Measurements from ENCODE around the gene KRTAP26-1. TPM values are rescaled to one million over a fixed set of nuclear protein-coding genes. Genes with fewer than 3 reads are reported as not detected.

KRTAP26-1 gene, protein sequence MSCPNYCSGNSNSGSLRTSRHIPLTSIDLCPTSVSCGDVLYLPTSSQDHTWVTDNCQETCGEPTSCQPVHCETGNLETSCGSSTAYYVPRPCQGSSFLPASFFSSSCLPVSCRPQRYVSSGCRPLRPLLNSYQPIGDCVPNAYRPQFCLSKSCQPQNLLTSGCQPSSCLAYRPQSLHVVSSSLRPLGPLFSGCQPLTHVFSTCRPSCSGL
- not detected for total RNA-seq

- 45 to 88% methylated on average over 2 of the region's 2 CpGs for WGBS, 2 donors (ENCODE audit: low coverage in 1 of 2)
- no peak for ATAC-seq
Measured at GRCh38 chr21:30320215-30320614, at the start of gene KRTAP26-1. Gene KRTAP26-1 (minus strand): TSS chr21:30320315. CDS start chr21:30320035, 280 bp downstream.

DNA sequence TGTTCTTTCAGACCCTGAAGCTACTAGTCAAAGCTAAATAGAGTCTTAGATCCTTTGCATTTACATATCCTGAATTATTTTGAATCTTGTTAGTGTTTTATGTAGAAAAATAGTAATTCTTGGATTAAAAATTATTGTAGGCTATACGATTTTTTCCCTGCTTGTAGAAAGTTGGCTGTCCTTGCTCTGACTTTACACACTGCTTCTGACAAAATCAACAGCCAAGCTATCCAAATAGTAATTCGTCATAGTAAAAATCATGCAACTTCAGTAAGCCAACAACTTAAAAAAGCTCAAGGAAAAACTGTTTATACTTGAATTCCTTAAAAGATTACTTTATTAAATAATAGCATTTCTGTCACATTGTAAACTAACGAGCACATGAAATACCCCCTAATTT is 35.8 kb upstream of the KRTAP26-1 start:
- TF ChIP-seq CTCF (IDR thresholded peaks at IDR 0.05) (no peak), EP300 (IDR thresholded peaks at IDR 0.05) (no peak), POLR2A (IDR thresholded peaks at IDR 0.05) (no peak), POLR2AphosphoS5 (IDR thresholded peaks at IDR 0.05) (no peak)
- H3K27ac ChIP-seq: no peak overlapping the region
- no peaks in the 10 kb centered on the region for H3K27me3 ChIP-seq
- no peak for ATAC-seq
- H3K9me3 ChIP-seq: no peaks in the 10 kb centered on the region
- WGBS, 2 donors (ENCODE audit: low coverage in 1 of 2): 18 to 25% methylated on average over 3 of the region's 3 CpGs
- no peaks in the 10 kb centered on the region for H3K4me1 ChIP-seq
- no peaks in the 10 kb centered on the region for H3K36me3 ChIP-seq
- no peak overlapping the region for H3K4me3 ChIP-seq

More at GRCh38 chr21:30320215-30320614, at the start of gene KRTAP26-1:
- H3K36me3 ChIP-seq: no peaks in the 10 kb centered on the region
- no peaks in the 10 kb centered on the region for H3K27me3 ChIP-seq
- no peak within 1 kb of the TSS for H3K4me3 ChIP-seq
- TF ChIP-seq POLR2A (IDR thresholded peaks at IDR 0.05) (no peak), EP300 (IDR thresholded peaks at IDR 0.05) (no peak), CTCF (IDR thresholded peaks at IDR 0.05) (no peak)
- H3K9me3 ChIP-seq: no peaks in the 10 kb centered on the region
- no peak within 1 kb of the TSS for H3K27ac ChIP-seq
- no peaks in the 10 kb centered on the region for H3K4me1 ChIP-seq

DNA sequence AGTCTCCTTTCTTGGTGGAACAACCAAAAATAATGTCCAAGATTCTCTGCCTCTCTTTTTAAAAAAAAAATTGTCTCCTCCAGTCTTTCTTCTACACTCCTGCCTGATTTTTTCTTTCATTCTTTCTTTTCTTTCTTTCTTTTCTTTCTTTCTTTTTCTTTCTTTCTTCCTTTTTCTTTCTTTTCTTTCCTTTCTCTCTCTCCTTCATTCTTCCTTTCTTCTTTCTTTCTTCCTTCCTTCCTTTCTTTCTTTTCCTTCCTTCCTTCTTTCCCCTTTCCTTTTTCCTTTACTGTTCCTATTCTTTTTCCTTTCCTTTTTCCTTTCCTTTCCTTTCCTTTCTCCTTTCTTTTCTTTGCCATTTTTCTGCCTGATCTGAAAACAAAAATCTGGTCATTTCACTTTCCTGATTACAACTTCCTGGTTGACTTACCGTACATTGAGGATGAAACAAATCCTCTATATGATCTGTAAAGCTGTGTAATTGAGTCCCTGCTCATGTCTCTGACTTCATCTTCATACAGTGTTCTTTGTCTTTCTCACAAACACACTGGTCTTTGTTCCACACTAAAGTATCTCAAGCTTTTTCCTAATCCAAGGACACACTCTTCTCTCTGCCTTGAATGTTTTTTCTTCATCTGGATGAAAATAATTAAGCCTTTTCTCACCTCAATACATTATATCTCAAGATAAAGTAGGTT is 34.3 kb upstream of the KRTAP26-1 start:
- TF ChIP-seq EP300 (IDR thresholded peaks at IDR 0.05) (no peak), POLR2A (IDR thresholded peaks at IDR 0.05) (no peak), CTCF (IDR thresholded peaks at IDR 0.05) (no peak), POLR2AphosphoS5 (IDR thresholded peaks at IDR 0.05) (no peak)
- Histone ChIP-seq H3K9me3 (no peaks in the 10 kb centered on the region), H3K27me3 (no peaks in the 10 kb centered on the region), H3K36me3 (no peaks in the 10 kb centered on the region), H3K4me1 (no peaks in the 10 kb centered on the region), H3K27ac (no peak overlapping the region), H3K4me3 (no peak overlapping the region)
- WGBS, 2 donors (ENCODE audit: low coverage in 1 of 2): 75 to 80% methylated on average over 1 of the region's 1 CpG
- no peak for ATAC-seq

GRCh38 chr21:30351534-30351933 is 31.4 kb upstream of the KRTAP26-1 start:
- no peak for TF ChIP-seq CTCF (IDR thresholded peaks at IDR 0.05)
- no peak for TF ChIP-seq POLR2A (IDR thresholded peaks at IDR 0.05)
- no peak for TF ChIP-seq EP300 (IDR thresholded peaks at IDR 0.05)
- TF ChIP-seq POLR2AphosphoS5 (IDR thresholded peaks at IDR 0.05): no peak
- Histone ChIP-seq H3K27me3 (no peaks in the 10 kb centered on the region), H3K9me3 (no peaks in the 10 kb centered on the region), H3K36me3 (no peaks in the 10 kb centered on the region), H3K4me1 (no peaks in the 10 kb centered on the region), H3K4me3 (no peak overlapping the region), H3K27ac (no peak overlapping the region)
- no peak for ATAC-seq
- 87 to 100% methylated on average over 1 of the region's 1 CpG for WGBS, 2 donors (ENCODE audit: low coverage in 1 of 2)

- no peaks in the 10 kb centered on the region for H3K27me3 ChIP-seq
- TF ChIP-seq POLR2AphosphoS5 (IDR thresholded peaks at IDR 0.05) (no peak), POLR2A (IDR thresholded peaks at IDR 0.05) (no peak), EP300 (IDR thresholded peaks at IDR 0.05) (no peak), CTCF (IDR thresholded peaks at IDR 0.05) (no peak)
- no peak overlapping the region for H3K4me3 ChIP-seq
- no peaks in the 10 kb centered on the region for H3K4me1 ChIP-seq
- no peak for ATAC-seq
- H3K27ac ChIP-seq: no peak overlapping the region
- 27 to 48% methylated on average over 3 of the region's 3 CpGs for WGBS, 2 donors (ENCODE audit: low coverage in 1 of 2)
- no peaks in the 10 kb centered on the region for H3K9me3 ChIP-seq
- no peaks in the 10 kb centered on the region for H3K36me3 ChIP-seq
Measured at GRCh38 chr21:30349572-30349971, 29.5 kb upstream of the KRTAP26-1 start.

Measured in gastroesophageal sphincter (tissue), 4 donors.